HG02623 (cell line): Measurements from ENCODE around the gene CNTN4.

Experiments
- ATAC-seq: cut with Tn5 transposase; IDR thresholded peaks from one replicate; pipeline ENCODE4 v1.9.1; 2021; ENCODE audit warnings: moderate library complexity; ENCODE audit not compliant: unreplicated experiment

The CNTN4 gene

GRCh38 chr3:2657971-2658370 is 559.3 kb downstream of the CNTN4 start:
- ATAC-seq = no peak

- no peak for ATAC-seq
Observed at GRCh38 chr3:2659896-2660295, 561.2 kb downstream of the CNTN4 start.

GRCh38 chr3:2661078-2661477 is 562.4 kb downstream of the CNTN4 start:
- ATAC-seq = no peak

GRCh38 chr3:2677501-2677900 is 578.8 kb downstream of the CNTN4 start:
- no peak for ATAC-seq

- no peak for ATAC-seq
Observed at GRCh38 chr3:2680236-2680635, 581.6 kb downstream of the CNTN4 start.

GRCh38 chr3:2684046-2684445 is 585.4 kb downstream of the CNTN4 start:
- ATAC-seq = no peak

GRCh38 chr3:2686816-2687502 is 588.3 kb downstream of the CNTN4 start:
- no peak for ATAC-seq

- ATAC-seq = no peak
Observed at GRCh38 chr3:2697589-2697988, 598.9 kb downstream of the CNTN4 start.

GRCh38 chr3:2701471-2701870 is 602.8 kb downstream of the CNTN4 start:
- ATAC-seq = no peak

- ATAC-seq = no peak
Observed at GRCh38 chr3:2706144-2706835, 607.6 kb downstream of the CNTN4 start.

- no peak for ATAC-seq
Observed at GRCh38 chr3:2706836-2707210, 608.2 kb downstream of the CNTN4 start.

- ATAC-seq = no peak
Observed at GRCh38 chr3:2711081-2711480, 612.4 kb downstream of the CNTN4 start.

- ATAC-seq = no peak
Observed at GRCh38 chr3:2713923-2714322, 615.3 kb downstream of the CNTN4 start.

- no peak for ATAC-seq
Observed at GRCh38 chr3:2714834-2715233, 616.2 kb downstream of the CNTN4 start.

GRCh38 chr3:2727101-2727500 is 628.4 kb downstream of the CNTN4 start:
- ATAC-seq = no peak

- ATAC-seq = no peak
Observed at GRCh38 chr3:2727610-2728318, 629.1 kb downstream of the CNTN4 start.

- no peak for ATAC-seq
Observed at GRCh38 chr3:2731843-2732242, 633.2 kb downstream of the CNTN4 start.

- ATAC-seq = no peak
Observed at GRCh38 chr3:2735392-2735894, 636.8 kb downstream of the CNTN4 start.

- no peak for ATAC-seq
Observed at GRCh38 chr3:2741516-2741915, 642.9 kb downstream of the CNTN4 start.

GRCh38 chr3:2765002-2765579 is 666.4 kb downstream of the CNTN4 start:
- no peak for ATAC-seq

GRCh38 chr3:2770451-2770850 is 671.8 kb downstream of the CNTN4 start:
- ATAC-seq = no peak

GRCh38 chr3:2771193-2771592 is 672.5 kb downstream of the CNTN4 start:
- ATAC-seq = peak; percentile 77
